Measurements from ENCODE around the gene SUGP1.

DNA sequence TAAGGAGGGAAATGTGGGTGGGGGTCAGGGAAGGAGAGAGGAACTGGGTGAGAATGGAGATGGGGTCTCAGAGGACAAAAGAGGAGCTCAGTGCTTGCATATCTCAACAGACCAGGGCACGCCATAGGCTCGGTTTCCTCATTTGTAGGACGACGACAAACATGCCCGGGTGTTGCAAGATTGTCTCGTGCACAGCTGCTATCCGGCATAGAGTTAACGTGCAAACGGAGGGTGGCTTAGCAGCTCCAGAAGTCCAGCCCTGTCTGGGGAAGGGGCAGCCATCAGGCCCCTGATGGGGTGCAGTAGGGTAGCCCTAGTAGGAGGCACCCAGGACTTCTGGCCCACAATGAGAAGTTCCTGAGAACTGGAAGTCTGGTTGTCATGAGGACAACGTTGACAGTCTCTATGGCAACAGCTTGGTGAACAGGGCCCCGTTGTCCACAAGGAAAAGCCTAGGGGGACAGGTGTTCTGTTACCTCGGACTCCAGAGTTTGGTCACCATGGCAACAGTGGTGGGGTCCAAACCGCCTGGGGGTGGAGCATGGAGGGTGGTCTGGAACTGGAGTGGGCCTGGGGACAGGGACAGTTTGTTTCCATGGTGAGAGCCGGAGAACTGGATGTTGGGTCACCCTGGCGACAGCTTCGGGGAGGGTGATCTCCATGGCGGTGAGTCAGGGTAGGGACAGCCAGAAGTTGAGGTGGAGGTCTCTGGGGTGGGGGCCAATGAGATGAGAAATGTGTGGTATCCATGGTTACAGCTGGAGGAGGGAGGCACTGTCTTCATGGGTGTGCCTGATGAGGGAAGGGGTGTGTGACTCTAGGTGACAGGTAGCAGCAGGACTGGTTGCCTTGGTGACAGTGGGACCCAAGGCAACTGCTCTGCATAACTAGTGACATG is 64.0 kb downstream of the SUGP1 start:
- TF ChIP-seq POLR2A (IDR thresholded peaks at IDR 0.05; ENCODE audit: low read length), result no peak
- no peak for TF ChIP-seq GATA1 (IDR thresholded peaks at IDR 0.05; ENCODE audit: low read depth, low read length)
